PC-3 (cell line): ENCODE results near the gene ATP10B.

ENCODE experiments used
- EZH2phosphoT487 ChIP-seq: fragments of 300-600 bp; sonication (generic); IDR thresholded peaks from 2 replicates; pipeline ENCODE4 v1.6.1; 2018; ENCODE audit warnings: mild to moderate bottlenecking, antibody characterized with exemption, low read length, borderline replicate concordance
- TF ChIP-seq, protein P1 (sequence below): fragments of 300-600 bp; sonication (generic); conservative IDR thresholded peaks from 2 replicates; pipeline ENCODE4 v1.5.1; 2017; ENCODE audit warnings: antibody characterized with exemption, low read depth, mild to moderate bottlenecking, low read length

DNA sequence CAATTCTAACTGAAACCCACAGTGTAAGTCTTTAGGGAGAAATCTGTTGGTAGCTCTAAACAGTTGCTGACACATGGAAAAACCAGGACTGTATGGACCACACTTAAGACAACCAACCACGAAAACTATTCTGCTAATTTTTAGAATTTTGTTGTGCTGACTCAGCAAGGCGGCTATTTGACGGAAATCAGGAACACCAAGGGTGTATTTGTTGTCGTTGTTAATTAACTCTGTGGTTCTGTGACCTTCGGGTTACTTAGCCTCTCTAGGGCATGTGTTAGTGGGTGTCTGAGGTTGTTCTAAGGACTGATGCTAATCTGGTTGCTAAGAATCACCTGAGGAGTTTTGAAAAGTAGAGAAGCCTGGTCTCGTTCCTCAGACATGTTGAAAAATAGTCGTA, 79.2 kb downstream of the ATP10B start:
- TF ChIP-seq, protein P1, sequence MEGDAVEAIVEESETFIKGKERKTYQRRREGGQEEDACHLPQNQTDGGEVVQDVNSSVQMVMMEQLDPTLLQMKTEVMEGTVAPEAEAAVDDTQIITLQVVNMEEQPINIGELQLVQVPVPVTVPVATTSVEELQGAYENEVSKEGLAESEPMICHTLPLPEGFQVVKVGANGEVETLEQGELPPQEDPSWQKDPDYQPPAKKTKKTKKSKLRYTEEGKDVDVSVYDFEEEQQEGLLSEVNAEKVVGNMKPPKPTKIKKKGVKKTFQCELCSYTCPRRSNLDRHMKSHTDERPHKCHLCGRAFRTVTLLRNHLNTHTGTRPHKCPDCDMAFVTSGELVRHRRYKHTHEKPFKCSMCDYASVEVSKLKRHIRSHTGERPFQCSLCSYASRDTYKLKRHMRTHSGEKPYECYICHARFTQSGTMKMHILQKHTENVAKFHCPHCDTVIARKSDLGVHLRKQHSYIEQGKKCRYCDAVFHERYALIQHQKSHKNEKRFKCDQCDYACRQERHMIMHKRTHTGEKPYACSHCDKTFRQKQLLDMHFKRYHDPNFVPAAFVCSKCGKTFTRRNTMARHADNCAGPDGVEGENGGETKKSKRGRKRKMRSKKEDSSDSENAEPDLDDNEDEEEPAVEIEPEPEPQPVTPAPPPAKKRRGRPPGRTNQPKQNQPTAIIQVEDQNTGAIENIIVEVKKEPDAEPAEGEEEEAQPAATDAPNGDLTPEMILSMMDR, result no peak
- TF ChIP-seq EZH2phosphoT487, result no peak
